K562 (cell line): Measurements from ENCODE around the gene ZNF544. TPM values are rescaled to one million over a fixed set of nuclear protein-coding genes. Genes with fewer than 3 reads are reported as not detected.
A peak's percentile ranks its signal among the peaks of the same experiment; 100 is the strongest.

Experiments used
- ATAC-seq: fragments of 200-7000 bp; cut with Tn5 transposase; 3 replicates; pipeline ENCODE4 v1.9.1; 2020; ENCODE audit warnings: moderate library complexity
- BruUV-seq: library from RNA; stranded (reverse); fragments of 400-500 nt; replicated peaks from 2 replicates; lab custom pipeline; 2021; lab: Mats Ljungman, UMichigan
- CTCF ChIA-PET: fragments of 300-600 bp; formaldehyde crosslinking; extraction: SDS; loops from one replicate; lab custom pipeline; 2021; ENCODE audit warnings: low intra/inter-chr PET ratio; lab: Yijun Ruan, JAX
- POLR2A ChIA-PET: fragments of 300-600, 350-650 bp; sonication (Branson Sonifier 250); formaldehyde crosslinking; extraction: SDS; loops from one replicate; lab custom pipeline; 2021; ENCODE audit warnings: antibody characterized with exemption, inconsistent platforms; lab: Yijun Ruan, JAX
- DNase-seq, 4 experiments: peaks; one replicate each; pipeline versions ENCODE4 v3.0.0 to v3.0.0-alpha.2; 2011 to 2018; ENCODE audit warnings: low spot score in 3 of 4, mixed read lengths in 3 of 4; ENCODE audit errors: extremely low read depth in 1 of 4
- FAIRE-seq: peaks from 2 replicates; lab custom pipeline; 2011; peaks lifted over from hg19 to GRCh38; lab: Jason Lieb, UNC
- H2AFZ ChIP-seq: 2 replicates; pipeline ENCODE4 v1.6.0; 2011; ENCODE audit warnings: low read depth, low read length, control low read depth, inconsistent platforms
- H3K27ac ChIP-seq: fragments of 200-600 bp; 3 replicates; pipeline ENCODE4 v1.8.0; 2011; ENCODE audit warnings: low read depth, mild to moderate bottlenecking, control low read depth, inconsistent platforms, low read length, moderate library complexity, mixed read lengths; ENCODE audit errors: extremely low read depth
- H3K27me3 ChIP-seq, 2 experiments: fragments of 300-600 bp in 1 of 2; 2 replicates in 1 of 2; 3 replicates in 1 of 2; pipeline versions ENCODE4 v1.6.0 to v1.8.0; 2011; ENCODE audit warnings: inconsistent platforms in 2 of 2, low read length in 2 of 2, mild to moderate bottlenecking in 1 of 2, mixed read lengths in 1 of 2, moderate library complexity in 1 of 2; ENCODE audit not compliant: control insufficient read depth in 2 of 2, insufficient read depth in 2 of 2
- H3K36me3 ChIP-seq: fragments of 300-600 bp; 3 replicates; pipeline ENCODE4 v1.8.0; 2011; ENCODE audit warnings: mild to moderate bottlenecking, low read length, inconsistent platforms; ENCODE audit not compliant: control insufficient read depth, insufficient read depth
- H3K4me1 ChIP-seq, 2 experiments: fragments of 200-600 bp in 1 of 2; replicated peaks in 1 of 2; 2 replicates in 1 of 2; 3 replicates in 1 of 2; pipeline versions ENCODE4 v1.5.1 to v1.8.0; 2011; ENCODE audit warnings: inconsistent platforms in 2 of 2, low read length in 2 of 2, mild to moderate bottlenecking in 1 of 2, mixed read lengths in 1 of 2, moderate library complexity in 1 of 2; ENCODE audit not compliant: control insufficient read depth in 2 of 2, insufficient read depth in 2 of 2
- H3K4me2 ChIP-seq: 2 replicates; pipeline ENCODE4 v1.6.1; 2011; ENCODE audit warnings: low read length, control low read depth, inconsistent platforms, mixed read lengths; ENCODE audit not compliant: insufficient read depth
- H3K4me3 ChIP-seq: fragments of 200-600 bp; sonication (generic), shearing (Covaris generic); 2 replicates; pipeline ENCODE4 v1.5.1; 2016; ENCODE audit warnings: control low read depth, inconsistent platforms
- H3K79me2 ChIP-seq: fragments of 200-600 bp; 3 replicates; pipeline ENCODE4 v1.8.0; 2011; ENCODE audit warnings: low read length, inconsistent platforms; ENCODE audit not compliant: control insufficient read depth, insufficient read depth
- H3K9ac ChIP-seq, 2 experiments: 2 replicates each; pipeline versions ENCODE4 v1.6.0 to v1.6.1; 2011; ENCODE audit warnings: low read depth in 2 of 2, low read length in 2 of 2, control low read depth in 1 of 2, inconsistent platforms in 1 of 2, mild to moderate bottlenecking in 1 of 2, mixed read lengths in 1 of 2; ENCODE audit not compliant: insufficient read depth in 1 of 2
- H3K9me1 ChIP-seq: one replicate; pipeline ENCODE4 v1.6.0; 2011; ENCODE audit warnings: inconsistent platforms, mild to moderate bottlenecking, low read length, moderate library complexity; ENCODE audit not compliant: control insufficient read depth, insufficient read depth
- H3K9me3 ChIP-seq: replicated peaks from 2 replicates; pipeline ENCODE4 v1.5.1; 2011; ENCODE audit warnings: low read depth, low read length, inconsistent platforms; ENCODE audit not compliant: control insufficient read depth, insufficient read depth
- H4K20me1 ChIP-seq: replicated peaks from 2 replicates; pipeline ENCODE4 v1.6.1; 2011; ENCODE audit warnings: low read length, inconsistent platforms, mixed read lengths; ENCODE audit not compliant: control insufficient read depth, insufficient read depth
- ARID1B ChIP-seq: fragments of 450-650 bp; IDR thresholded peaks from 2 replicates; pipeline ENCODE4 v1.6.1; 2016; ENCODE audit warnings: antibody characterized with exemption, mild to moderate bottlenecking, inconsistent platforms
- ATF3 ChIP-seq, 2 experiments: fragments of 450-650 bp in 1 of 2; sonication (generic) in 1 of 2; formaldehyde crosslinking in 1 of 2; IDR thresholded peaks in 1 of 2; conservative IDR thresholded peaks in 1 of 2; 2 replicates each; pipeline versions ENCODE4 v1.6.1 to v1.8.1; 2016 to 2023; ENCODE audit warnings: mild to moderate bottlenecking in 2 of 2, moderate library complexity in 2 of 2, inconsistent platforms in 1 of 2, missing genetic modification reagents in 1 of 2
- CBFA2T3 ChIP-seq: fragments of 450-650 bp; IDR thresholded peaks from 2 replicates; pipeline ENCODE4 v1.6.1; 2017
- CEBPB ChIP-seq: fragments of 450-650 bp; IDR thresholded peaks from 2 replicates; pipeline ENCODE4 v1.6.1; 2016; ENCODE audit warnings: missing genetic modification characterization, missing compliant biosample characterization
- CEBPG ChIP-seq, 3 experiments: fragments of 200-800 bp in 1 of 3; sonication (Bioruptor generic) in 1 of 3; sonication (generic) in 1 of 3; formaldehyde crosslinking in 1 of 3; IDR thresholded peaks in 2 of 3; conservative IDR thresholded peaks in 1 of 3; 2 replicates each; pipeline versions ENCODE4 v1.6.1 to v1.8.0; 2016 to 2022; ENCODE audit warnings: missing compliant biosample characterization in 2 of 3, missing genetic modification characterization in 2 of 3, mild to moderate bottlenecking in 1 of 3, missing genetic modification reagents in 1 of 3
- COPS2 ChIP-seq: fragments of 450-650 bp; conservative IDR thresholded peaks from 2 replicates; pipeline ENCODE4 v1.6.1; 2016; ENCODE audit warnings: mild to moderate bottlenecking, moderate library complexity
- CTBP1 ChIP-seq: fragments of 450-650 bp; IDR thresholded peaks from 2 replicates; pipeline ENCODE4 v1.6.1; 2016; ENCODE audit warnings: borderline replicate concordance
- CXXC5 ChIP-seq: fragments of 250-450 bp; sonication (Bioruptor Pico); IDR thresholded peaks from 2 replicates; pipeline ENCODE4 v1.8.0; 2022; ENCODE audit warnings: inconsistent platforms, mild to moderate bottlenecking, moderate library complexity
- DPF2 ChIP-seq: fragments of 450-650 bp; IDR thresholded peaks from 2 replicates; pipeline ENCODE4 v1.6.1; 2016
- GTF2F1 ChIP-seq: IDR thresholded peaks from 2 replicates; pipeline ENCODE4 v1.6.1; 2011; ENCODE audit warnings: low read depth, low read length, improper control_type of control experiment
- MLLT1 ChIP-seq, 2 experiments: fragments of 450-650 bp; IDR thresholded peaks; 2 replicates each; pipeline ENCODE4 v1.6.1; 2016
- MYC ChIP-seq, 2 experiments: fragments of 250-450 bp in 1 of 2; sonication (Bioruptor Pico) in 1 of 2; IDR thresholded peaks; 2 replicates each; pipeline versions ENCODE4 v1.5.1 to v1.6.1; 2012 to 2021; ENCODE audit warnings: low read depth in 2 of 2, borderline replicate concordance in 1 of 2, improper control_type of control experiment in 1 of 2, low read length in 1 of 2, mild to moderate bottlenecking in 1 of 2, moderate library complexity in 1 of 2
- POLR2AphosphoS5 ChIP-seq: IDR thresholded peaks from 2 replicates; pipeline ENCODE4 v1.6.1; 2011; ENCODE audit warnings: mild to moderate bottlenecking, low read depth, low read length, moderate library complexity; ENCODE audit not compliant: control insufficient read depth, insufficient read depth
- SOX6 ChIP-seq: fragments of 450-650 bp; IDR thresholded peaks from 2 replicates; pipeline ENCODE4 v1.6.1; 2014; ENCODE audit warnings: mild to moderate bottlenecking
- TAF1 ChIP-seq: IDR thresholded peaks from 2 replicates; pipeline ENCODE4 v1.6.1; 2011; ENCODE audit warnings: mild to moderate bottlenecking, low read length, moderate library complexity; ENCODE audit not compliant: insufficient read depth, control insufficient read depth, severe bottlenecking; ENCODE audit errors: extremely low read depth
- TAL1 ChIP-seq: fragments of 450-650 bp; IDR thresholded peaks from 2 replicates; pipeline ENCODE4 v1.6.1; 2016; ENCODE audit warnings: mild to moderate bottlenecking
- TCF3 ChIP-seq: sonication (generic); formaldehyde crosslinking; IDR thresholded peaks from 2 replicates; pipeline ENCODE4 v1.4.0; 2020; ENCODE audit warnings: mild to moderate bottlenecking, missing genetic modification reagents
- TEAD4 ChIP-seq, 2 experiments: sonication (generic) in 1 of 2; formaldehyde crosslinking in 1 of 2; IDR thresholded peaks; 2 replicates each; pipeline versions ENCODE4 v1.6.1 to v1.8.0; 2012 to 2022; ENCODE audit warnings: borderline replicate concordance in 1 of 2, inconsistent platforms in 1 of 2, low read length in 1 of 2, mild to moderate bottlenecking in 1 of 2, missing genetic modification reagents in 1 of 2
- ZEB2 ChIP-seq: fragments of 450-650 bp; IDR thresholded peaks from 2 replicates; pipeline ENCODE4 v1.6.1; 2016
- WGBS: fragments of 100-300 bp; shearing (Covaris generic); methylation state at CpG from one replicate; pipeline ENCODE4 v1.1.6; 2016; ENCODE audit warnings: low coverage, mixed read lengths; ENCODE audit not compliant: insufficient coverage; ENCODE audit errors: missing lambda C conversion rate; 5-methylcytosine and 5-hydroxymethylcytosine counted together
- in situ Hi-C: fragments of 300-500 bp; cut with MboI; formaldehyde crosslinking; loops from 4 replicates; pipeline ENCODE4 v1.15.0; 2018; ENCODE audit warnings: inconsistent platforms, mixed read lengths
- intact Hi-C: fragments of 100-400 bp; cut with micrococcal nuclease; formaldehyde crosslinking; loops from 2 replicates; pipeline ENCODE4 v1.14.2; 2022
- polyA plus RNA-seq, 8 experiments: library from polyadenylated mRNA; depleted of rRNA in 4 of 8; stranded (reverse) in 5 of 8; unstranded in 3 of 8; fragments of >200 nt; fragmentation: Nextera tagmentation in 2 of 8; fragmentation: Illumina TruSeq in 1 of 8; extraction: Ambion mirVana in 2 of 8; extraction: Trizol in 1 of 8; gene quantifications; 2 replicates each; pipeline versions ENCODE4 v1.2.1 to v1.2.3, GENCODE V29; 2011 to 2014; ENCODE audit warnings: inconsistent platforms in 1 of 8, missing spikeins in 1 of 8
- total RNA-seq, 7 experiments: library from RNA; depleted of rRNA in 6 of 7; stranded (reverse); fragments of >200 nt in 6 of 7; fragmentation: Illumina TruSeq in 2 of 7; extraction: Trizol in 2 of 7; gene quantifications; 2 replicates each; pipeline versions ENCODE4 v1.2.1 to v1.2.3, GENCODE V29; 2011 to 2021; ENCODE audit warnings: low replicate concordance in 1 of 7

ZNF544 gene
- total and polyA plus RNA-seq, 9 of the 15 experiments (the other 6 are each of a cell fraction or from before 2014, with no cell fraction given), result 23.6 to 59.0 (median 41.4) TPM

- FAIRE-seq, result peak; percentile 44
- no TSS peak for BruUV-seq
- Histone ChIP-seq H3K4me1 (peaks cover 7 to 15% of the 10 kb centered on the region in 2 experiments; a peak in 4 of 5 replicates), H3K9ac (peak overlapping the region in 1 of 2 experiments; percentile 91; a peak in 2 of 4 replicates), H3K9me3 (peaks cover 3% of the 10 kb centered on the region), H3K36me3 (peaks cover 57% of the 10 kb centered on the region), H3K9me1 (no peaks in the 10 kb centered on the region), H2AFZ (peak overlapping the region; percentile 96; the same call in 1 of the 2 replicates), H3K4me2 (peak overlapping the region; percentile 99), H3K27me3 (no peaks in the 10 kb centered on the region), H3K79me2 (peaks cover 40% of the 10 kb centered on the region), H3K27ac (peak overlapping the region; percentile 98), H3K4me3 (peak overlapping the region; percentile 98), H4K20me1 (no peaks in the 10 kb centered on the region)
- TF ChIP-seq ATF3 (IDR thresholded peaks at IDR 0.05) (0 out of 2 replicates have a peak, but pooled peaks have one; percentile 19), ATF3 (CRISPR knock-in tag; conservative IDR thresholded peaks at IDR 0.05) (no peak), TEAD4 (IDR thresholded peaks at IDR 0.05; ENCODE audit: low read length) (peak; percentile 20; the same call in 1 of the 2 replicates), TEAD4 (CRISPR knock-in tag; IDR thresholded peaks at IDR 0.05; ENCODE audit: borderline replicate concordance) (no peak), COPS2 (no peak), CTBP1 (peak; percentile 51), TAF1 (peak; percentile 61), SOX6 (peak; percentile 14; the same call in 1 of the 2 replicates), CEBPB (tag) (peak; percentile 56), MYC (IDR thresholded peaks at IDR 0.05; ENCODE audit: low read depth, low read length) (peak; percentile 47; the same call in 1 of the 2 replicates), MYC (CRISPR knock-in tag; IDR thresholded peaks at IDR 0.05; ENCODE audit: borderline replicate concordance, low read depth) (no peak), MLLT1 (IDR thresholded peaks at IDR 0.05) (no peak), CEBPG (CRISPR knock-in tag; IDR thresholded peaks at IDR 0.05) (no peak), CEBPG (tag; conservative IDR thresholded peaks at IDR 0.05 in 1 of 2, IDR thresholded peaks at IDR 0.05 in 1 of 2) (peak in 1 of 2 experiments; percentile 63; a peak in 2 of 4 replicates), GTF2F1 (no peak), POLR2AphosphoS5 (no peak), CXXC5 (CRISPR knock-in tag) (peak; percentile 34; the same call in 1 of the 2 replicates), ZEB2 (peak; percentile 39; the same call in 1 of the 2 replicates), TAL1 (peak; percentile 21; the same call in 1 of the 2 replicates), CBFA2T3 (peak; percentile 61), ARID1B (peak; percentile 34), DPF2 (peak; percentile 2; the same call in 1 of the 2 replicates), TCF3 (peak; percentile 50)
- peak; percentile 39 to 68 (median 55) for DNase-seq
- 14% methylated on average over 7 of the region's 7 CpGs for WGBS
- intact Hi-C loops (loop anchor here (2.0 kb wide), 1 partner anchor 59 kb away; the partner anchor contains the start of gene ZNF497), in situ Hi-C loops (no loop called here)
- ChIA-PET CTCF (no interaction called here), POLR2A (interaction anchor here (0.6 to 4.2 kb wide), 6 partner anchors 13 to 121 kb away, joined by 3 to 27 read pairs (median 3); partner anchors contain the start of gene ZNF8)
- peak; percentile 67 for ATAC-seq
Measured at GRCh38 chr19:58304255-58304654, 75.5 kb downstream of the ZNF544 start.
